ENCODE data around the gene MGAT4A. TPM values are rescaled to one million over a fixed set of nuclear protein-coding genes. Genes with fewer than 3 reads are reported as not detected.

MGAT4A gene
- total and polyA plus RNA-seq, 7 donors, result 3.0 to 12.3 (median 8.0) TPM

- no peak for TF ChIP-seq CTCF (IDR thresholded peaks at IDR 0.05)
- Histone ChIP-seq H3K27me3 (ENCODE audit: insufficient read depth in 3 of 3, low read length in 2 of 3) (no peaks in the 10 kb centered on the region), H3K9me3 (no peaks in the 10 kb centered on the region), H3K4me3 (no peak overlapping the region), H3K36me3 (ENCODE audit: insufficient read depth in 1 of 2, low read depth in 1 of 2) (no peaks in the 10 kb centered on the region), H3K4me1 (peaks cover 7% of the 10 kb centered on the region), H3K27ac (no peak overlapping the region)
- DNase-seq, result no peak
- 64 to 80% (median 69%) methylated on average over 4 of the region's 4 CpGs for WGBS, 3 donors
- ATAC-seq, result no peak
- intact Hi-C loops (cut with DNase I), result no loop called here
Measured at GRCh38 chr2:98713332-98714015, 17.5 kb downstream of the MGAT4A start.

GRCh38 chr2:98712145-98712544, 18.8 kb downstream of the MGAT4A start:
- DNase-seq, result no peak
- Histone ChIP-seq H3K9me3 (no peaks in the 10 kb centered on the region), H3K4me3 (no peak overlapping the region), H3K4me1 (peaks cover 12% of the 10 kb centered on the region), H3K27ac (no peak overlapping the region), H3K36me3 (ENCODE audit: insufficient read depth in 1 of 2, low read depth in 1 of 2) (no peaks in the 10 kb centered on the region), H3K27me3 (ENCODE audit: insufficient read depth in 3 of 3, low read length in 2 of 3) (no peaks in the 10 kb centered on the region)
- no peak for TF ChIP-seq CTCF (IDR thresholded peaks at IDR 0.05)
- WGBS, 3 donors, result 96 to 98% (median 98%) methylated on average over 3 of the region's 3 CpGs
- intact Hi-C loops (cut with DNase I), result no loop called here
- ATAC-seq, result no peak

GRCh38 chr2:98711506-98711905, 19.4 kb downstream of the MGAT4A start:
- Histone ChIP-seq H3K9me3 (no peaks in the 10 kb centered on the region), H3K27ac (no peak overlapping the region), H3K4me1 (peaks cover 12% of the 10 kb centered on the region), H3K4me3 (no peak overlapping the region), H3K27me3 (ENCODE audit: insufficient read depth in 3 of 3, low read length in 2 of 3) (no peaks in the 10 kb centered on the region), H3K36me3 (ENCODE audit: insufficient read depth in 1 of 2, low read depth in 1 of 2) (no peaks in the 10 kb centered on the region)
- intact Hi-C loops (cut with DNase I), result no loop called here
- no peak for TF ChIP-seq CTCF (IDR thresholded peaks at IDR 0.05)
- ATAC-seq (no peak), DNase-seq (no peak)
- WGBS, 3 donors, result 89 to 92% (median 91%) methylated on average over 3 of the region's 3 CpGs

- H3K36me3 ChIP-seq (ENCODE audit: insufficient read depth in 1 of 2, low read depth in 1 of 2), result no peaks in the 10 kb centered on the region
- DNase-seq (no peak), ATAC-seq (no peak)
- H3K9me3 ChIP-seq, result no peaks in the 10 kb centered on the region
- intact Hi-C loops (cut with DNase I), result no loop called here
- H3K4me1 ChIP-seq, result peaks cover 12% of the 10 kb centered on the region
- no peaks in the 10 kb centered on the region for H3K27me3 ChIP-seq (ENCODE audit: insufficient read depth in 3 of 3, low read length in 2 of 3)
- H3K4me3 ChIP-seq, result no peak overlapping the region
- WGBS, 3 donors, result 84 to 93% (median 92%) methylated on average over 4 of the region's 4 CpGs
- TF ChIP-seq CTCF (IDR thresholded peaks at IDR 0.05), result no peak
- H3K27ac ChIP-seq, result no peak overlapping the region
Measured at GRCh38 chr2:98710734-98711133, 20.2 kb downstream of the MGAT4A start.

GRCh38 chr2:98709535-98709934, 21.4 kb downstream of the MGAT4A start:
- intact Hi-C loops (cut with DNase I), result no loop called here
- Histone ChIP-seq H3K27ac (no peak overlapping the region), H3K4me1 (peaks cover 12% of the 10 kb centered on the region), H3K9me3 (no peaks in the 10 kb centered on the region), H3K36me3 (ENCODE audit: insufficient read depth in 1 of 2, low read depth in 1 of 2) (no peaks in the 10 kb centered on the region), H3K4me3 (no peak overlapping the region), H3K27me3 (ENCODE audit: insufficient read depth in 3 of 3, low read length in 2 of 3) (no peaks in the 10 kb centered on the region)
- DNase-seq (no peak), ATAC-seq (no peak)
- TF ChIP-seq CTCF (IDR thresholded peaks at IDR 0.05), result no peak

All from psoas muscle (tissue), 8 donors.